ENCODE data around the gene LCE1E.

- no peak for TF ChIP-seq CTCF (IDR thresholded peaks at IDR 0.05)
- TF ChIP-seq POLR2A (IDR thresholded peaks at IDR 0.05), result no peak
Measured at GRCh38 chr1:152739841-152740240, 46.2 kb upstream of the LCE1E start.

All from body of pancreas (tissue), 4 donors.